Measurements from ENCODE around the gene CFAP97D2.

DNA sequence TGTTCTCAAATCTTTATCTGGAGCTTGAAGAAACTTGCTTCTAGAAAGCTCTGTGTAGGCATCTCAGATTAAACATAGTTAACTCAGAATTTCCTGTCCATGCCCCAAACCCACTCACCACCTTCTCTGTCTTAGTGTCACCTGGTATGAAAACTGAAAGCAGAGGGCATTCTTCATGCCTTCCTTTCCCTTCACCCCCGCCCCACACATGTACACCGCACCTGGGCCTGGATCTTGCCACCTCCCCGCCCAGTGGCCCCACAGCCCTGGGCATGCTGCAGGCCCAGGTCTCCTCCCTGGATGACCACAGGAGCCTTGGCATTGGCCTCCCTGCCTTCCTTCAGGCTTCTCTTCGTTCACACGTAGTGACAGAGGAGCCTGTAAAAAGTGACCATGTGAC is 15.8 kb downstream of the CFAP97D2 start:
- TF ChIP-seq, protein P1, sequence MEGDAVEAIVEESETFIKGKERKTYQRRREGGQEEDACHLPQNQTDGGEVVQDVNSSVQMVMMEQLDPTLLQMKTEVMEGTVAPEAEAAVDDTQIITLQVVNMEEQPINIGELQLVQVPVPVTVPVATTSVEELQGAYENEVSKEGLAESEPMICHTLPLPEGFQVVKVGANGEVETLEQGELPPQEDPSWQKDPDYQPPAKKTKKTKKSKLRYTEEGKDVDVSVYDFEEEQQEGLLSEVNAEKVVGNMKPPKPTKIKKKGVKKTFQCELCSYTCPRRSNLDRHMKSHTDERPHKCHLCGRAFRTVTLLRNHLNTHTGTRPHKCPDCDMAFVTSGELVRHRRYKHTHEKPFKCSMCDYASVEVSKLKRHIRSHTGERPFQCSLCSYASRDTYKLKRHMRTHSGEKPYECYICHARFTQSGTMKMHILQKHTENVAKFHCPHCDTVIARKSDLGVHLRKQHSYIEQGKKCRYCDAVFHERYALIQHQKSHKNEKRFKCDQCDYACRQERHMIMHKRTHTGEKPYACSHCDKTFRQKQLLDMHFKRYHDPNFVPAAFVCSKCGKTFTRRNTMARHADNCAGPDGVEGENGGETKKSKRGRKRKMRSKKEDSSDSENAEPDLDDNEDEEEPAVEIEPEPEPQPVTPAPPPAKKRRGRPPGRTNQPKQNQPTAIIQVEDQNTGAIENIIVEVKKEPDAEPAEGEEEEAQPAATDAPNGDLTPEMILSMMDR (IDR thresholded peaks at IDR 0.05): no peak
- TF ChIP-seq POLR2A (IDR thresholded peaks at IDR 0.05; ENCODE audit: low read depth) (no peak), POLR2AphosphoS5 (IDR thresholded peaks at IDR 0.05) (no peak), EP300 (IDR thresholded peaks at IDR 0.05) (no peak)
